Keratinocyte (primary cell): ENCODE data around the gene SFXN3. TPM values are rescaled to one million over a fixed set of nuclear protein-coding genes. Genes with fewer than 3 reads are reported as not detected.

Source experiments
- DNase-seq: peaks from one replicate; pipeline ENCODE4 v3.0.0-alpha.2; 2011; ENCODE audit warnings: low read depth, missing footprints, low spot score
- FAIRE-seq: peaks from 2 replicates; lab custom pipeline; 2011; peaks lifted over from hg19 to GRCh38; lab: Jason Lieb, UNC
- H2AFZ ChIP-seq: 2 replicates; pipeline ENCODE4 v1.6.0; 2012; ENCODE audit warnings: low read length, control low read depth, inconsistent platforms; ENCODE audit not compliant: control insufficient read depth
- H3K27ac ChIP-seq: 2 replicates; pipeline ENCODE4 v1.5.1; 2011; ENCODE audit warnings: low read length; ENCODE audit not compliant: control insufficient read depth, insufficient read depth
- H3K27me3 ChIP-seq: 3 replicates; pipeline ENCODE4 v1.6.0; 2011; ENCODE audit warnings: low read length; ENCODE audit not compliant: control insufficient read depth, insufficient read depth; ENCODE audit errors: extremely low read depth
- H3K36me3 ChIP-seq, 2 experiments: 2 replicates in 1 of 2; 3 replicates in 1 of 2; pipeline ENCODE4 v1.5.1; 2011; ENCODE audit warnings: low read length in 2 of 2, mild to moderate bottlenecking in 1 of 2; ENCODE audit not compliant: control insufficient read depth in 2 of 2, insufficient read depth in 2 of 2; ENCODE audit errors: extremely low read depth in 1 of 2
- H3K4me1 ChIP-seq: 3 replicates; pipeline ENCODE4 v1.5.1; 2011; ENCODE audit warnings: low read length; ENCODE audit not compliant: control insufficient read depth, insufficient read depth; ENCODE audit errors: extremely low read depth
- H3K4me2 ChIP-seq: 3 replicates; pipeline ENCODE4 v1.6.0; 2011; ENCODE audit warnings: low read depth, low read length; ENCODE audit not compliant: control insufficient read depth, insufficient read depth; ENCODE audit errors: extremely low read depth
- H3K4me3 ChIP-seq, 3 experiments: fragments of 200-600 bp in 1 of 3; sonication (generic) in 1 of 3; 2 replicates in 2 of 3; 3 replicates in 1 of 3; pipeline ENCODE4 v1.5.1; 2011 to 2016; ENCODE audit warnings: low read length in 3 of 3, mild to moderate bottlenecking in 3 of 3, control low read depth in 2 of 3, inconsistent platforms in 1 of 3, low read depth in 1 of 3, mixed read lengths in 1 of 3, mixed run types in 1 of 3, moderate library complexity in 1 of 3; ENCODE audit not compliant: control insufficient read depth in 2 of 3, insufficient read depth in 2 of 3; ENCODE audit errors: extremely low read depth in 1 of 3
- H3K79me2 ChIP-seq: 2 replicates; pipeline ENCODE4 v1.6.0; 2012; ENCODE audit warnings: low read length; ENCODE audit not compliant: control insufficient read depth, insufficient read depth
- H3K9ac ChIP-seq: 3 replicates; pipeline ENCODE4 v1.6.0; 2011; ENCODE audit warnings: low read length; ENCODE audit not compliant: control insufficient read depth, insufficient read depth; ENCODE audit errors: extremely low read depth
- H3K9me1 ChIP-seq: 3 replicates; pipeline ENCODE4 v1.6.0; 2011; ENCODE audit warnings: low read length; ENCODE audit not compliant: control insufficient read depth, insufficient read depth; ENCODE audit errors: extremely low read depth
- H3K9me3 ChIP-seq: 2 replicates; pipeline ENCODE4 v1.5.1; 2012; ENCODE audit warnings: low read depth, low read length; ENCODE audit not compliant: control insufficient read depth
- H4K20me1 ChIP-seq: 3 replicates; pipeline ENCODE4 v1.6.0; 2011; ENCODE audit warnings: low read length; ENCODE audit not compliant: control insufficient read depth, insufficient read depth; ENCODE audit errors: extremely low read depth
- CTCF ChIP-seq, 3 experiments: IDR thresholded peaks in 1 of 3; conservative IDR thresholded peaks in 1 of 3; optimal IDR thresholded peaks in 1 of 3; 2 replicates in 2 of 3; 3 replicates in 1 of 3; pipeline versions ENCODE3 to v1.5.1; 2011; ENCODE audit warnings: low read length in 3 of 3, mild to moderate bottlenecking in 3 of 3, moderate library complexity in 2 of 3, control low read depth in 1 of 3, inconsistent platforms in 1 of 3; ENCODE audit not compliant: insufficient read depth in 2 of 3; ENCODE audit errors: extremely low read depth in 1 of 3
- EZH2 ChIP-seq: IDR thresholded peaks from one replicate; pipeline ENCODE4 v1.6.1; 2012; ENCODE audit warnings: inconsistent platforms, mild to moderate bottlenecking, low read length, moderate library complexity
- dilution Hi-C: fragments of 300-500 bp; cut with MboI; formaldehyde crosslinking; loops from one replicate; pipeline ENCODE4 v1.7.0; 2020; ENCODE audit warnings: low sequenced_read_pairs; ENCODE audit not compliant: extremely low pct_ligation_motif_present
- polyA plus RNA-seq, 5 experiments: library from polyadenylated mRNA; depleted of rRNA in 3 of 5; stranded (reverse) in 3 of 5; stranded (forward) in 1 of 5; unstranded in 1 of 5; fragments of >200 nt; gene quantifications; 1 replicate in 1 of 5; 2 replicates in 3 of 5; 3 replicates in 1 of 5; pipeline versions ENCODE4 v1.2.1 to v1.2.3, GENCODE V29; 2011 to 2012; ENCODE audit warnings: missing spikeins in 2 of 5, low read depth in 1 of 5, low replicate concordance in 1 of 5

SFXN3 gene
- polyA plus RNA-seq, 1 donor (not counting 4 experiments of a cell fraction or from before 2014, with no cell fraction given): 77.0 TPM

- DNase-seq: no peak
- Histone ChIP-seq H3K9me1 (no peaks in the 10 kb centered on the region), H3K9me3 (no peaks in the 10 kb centered on the region), H2AFZ (no peak overlapping the region), H3K4me2 (no peak overlapping the region), H3K79me2 (peaks cover 4% of the 10 kb centered on the region), H4K20me1 (no peaks in the 10 kb centered on the region), H3K4me1 (peaks cover 25% of the 10 kb centered on the region), H3K27me3 (peaks cover 26% of the 10 kb centered on the region), H3K9ac (no peak overlapping the region), H3K27ac (no peak overlapping the region), H3K4me3 (no peak overlapping the region), H3K36me3 (no peaks in the 10 kb centered on the region)
- FAIRE-seq: no peak
- TF ChIP-seq EZH2 (no peak), CTCF (optimal IDR thresholded peaks at IDR 0.05 in 1 of 3, IDR thresholded peaks at IDR 0.05 in 1 of 3, conservative IDR thresholded peaks at IDR 0.05 in 1 of 3; ENCODE audit: extremely low read depth in 1 of 3, insufficient read depth in 2 of 3, low read length in 3 of 3) (no peak)
- dilution Hi-C loops: no loop called here
Observed at GRCh38 chr10:101063548-101064414, 32.7 kb downstream of the SFXN3 start.

GRCh38 chr10:101064415-101065030 lies 33.5 kb downstream of the SFXN3 start:
- Histone ChIP-seq H3K4me3 (no peak overlapping the region), H3K9me3 (no peaks in the 10 kb centered on the region), H3K36me3 (no peaks in the 10 kb centered on the region), H2AFZ (no peak overlapping the region), H3K9me1 (no peaks in the 10 kb centered on the region), H3K27ac (no peak overlapping the region), H3K4me1 (peaks cover 22% of the 10 kb centered on the region), H3K27me3 (peaks cover 26% of the 10 kb centered on the region), H3K4me2 (no peak overlapping the region), H3K79me2 (peaks cover under 1% of the 10 kb centered on the region), H3K9ac (no peak overlapping the region), H4K20me1 (no peaks in the 10 kb centered on the region)
- FAIRE-seq (no peak), DNase-seq (no peak)
- dilution Hi-C loops: no loop called here
- TF ChIP-seq CTCF (optimal IDR thresholded peaks at IDR 0.05 in 1 of 3, IDR thresholded peaks at IDR 0.05 in 1 of 3, conservative IDR thresholded peaks at IDR 0.05 in 1 of 3; ENCODE audit: extremely low read depth in 1 of 3, insufficient read depth in 2 of 3, low read length in 3 of 3) (no peak), EZH2 (no peak)
